ENCODE measurements around the gene APOBEC3C.

- TF ChIP-seq CTCF (IDR thresholded peaks at IDR 0.05): no peak
- no peak for TF ChIP-seq REST (IDR thresholded peaks at IDR 0.05; ENCODE audit: low read depth, low read length)
- TF ChIP-seq EP300 (IDR thresholded peaks at IDR 0.05; ENCODE audit: borderline replicate concordance in 1 of 2, low read depth in 1 of 2, low read length in 1 of 2): no peak
- TF ChIP-seq MXI1 (IDR thresholded peaks at IDR 0.05; ENCODE audit: low read depth, low read length): no peak
- no peak for TF ChIP-seq TAF1 (IDR thresholded peaks at IDR 0.05; ENCODE audit: borderline replicate concordance, low read depth, low read length)
- no peak for TF ChIP-seq PBX3 (IDR thresholded peaks at IDR 0.05)
- no peak for TF ChIP-seq EZH2phosphoT487 (IDR thresholded peaks at IDR 0.05; ENCODE audit: borderline replicate concordance, low read depth)
- TF ChIP-seq NRF1 (IDR thresholded peaks at IDR 0.05; ENCODE audit: low read depth, low read length): no peak
Measured at GRCh38 chr22:39039306-39040126, 25.5 kb downstream of the APOBEC3C start.
